Left cardiac atrium (tissue), 4 donors: ENCODE results near the gene C11orf98. TPM values are rescaled to one million over a fixed set of nuclear protein-coding genes. Genes with fewer than 3 reads are reported as not detected.
A peak's percentile ranks its signal among the peaks of the same experiment; 100 is the strongest.
"Not testable (repeated sequence)": the region's sequence is repeated elsewhere in the genome, so short reads cannot be mapped to it uniquely, and the experiment has no call there.

ENCODE experiments used
- ATAC-seq, 2 donors: fragments of 200-7000 bp; cut with Tn5 transposase; one replicate each; pipeline ENCODE4 v1.9.1; 2020; ENCODE audit warnings: mild to moderate bottlenecking in 2 of 2, moderate library complexity in 2 of 2
- DNase-seq: peaks from one replicate; pipeline ENCODE4 v3.0.0-alpha.2; 2020
- intact Hi-C, 2 donors: fragments of 100-400 bp; cut with DNase I; formaldehyde crosslinking; loops; one replicate each; pipeline versions ENCODE4 v1.14.1 to v1.15.1; 2022 to 2023
- total RNA-seq, 2 donors: library from RNA; stranded (reverse); fragmentation: NEBNext Ultra II Directional; extraction: Animal tissue kit (Norgen Biotek cat#: 25700); gene quantifications; one replicate each; pipeline ENCODE4 v1.2.1, GENCODE V29; 2021
- donor health status: DM: no; HTN: yes; CAD: no.
- donor health status: DM: no; HTN: yes; CAD: no; lungs with severe emphysema.
- donor health status: DM: yes; HTN: yes; CAD: no.
- donor health status: Dilated cardiomyopathy.

Gene C11orf98
- total RNA-seq, 2 donors from 2014 or later, result 33.9 to 41.1 TPM

DNA sequence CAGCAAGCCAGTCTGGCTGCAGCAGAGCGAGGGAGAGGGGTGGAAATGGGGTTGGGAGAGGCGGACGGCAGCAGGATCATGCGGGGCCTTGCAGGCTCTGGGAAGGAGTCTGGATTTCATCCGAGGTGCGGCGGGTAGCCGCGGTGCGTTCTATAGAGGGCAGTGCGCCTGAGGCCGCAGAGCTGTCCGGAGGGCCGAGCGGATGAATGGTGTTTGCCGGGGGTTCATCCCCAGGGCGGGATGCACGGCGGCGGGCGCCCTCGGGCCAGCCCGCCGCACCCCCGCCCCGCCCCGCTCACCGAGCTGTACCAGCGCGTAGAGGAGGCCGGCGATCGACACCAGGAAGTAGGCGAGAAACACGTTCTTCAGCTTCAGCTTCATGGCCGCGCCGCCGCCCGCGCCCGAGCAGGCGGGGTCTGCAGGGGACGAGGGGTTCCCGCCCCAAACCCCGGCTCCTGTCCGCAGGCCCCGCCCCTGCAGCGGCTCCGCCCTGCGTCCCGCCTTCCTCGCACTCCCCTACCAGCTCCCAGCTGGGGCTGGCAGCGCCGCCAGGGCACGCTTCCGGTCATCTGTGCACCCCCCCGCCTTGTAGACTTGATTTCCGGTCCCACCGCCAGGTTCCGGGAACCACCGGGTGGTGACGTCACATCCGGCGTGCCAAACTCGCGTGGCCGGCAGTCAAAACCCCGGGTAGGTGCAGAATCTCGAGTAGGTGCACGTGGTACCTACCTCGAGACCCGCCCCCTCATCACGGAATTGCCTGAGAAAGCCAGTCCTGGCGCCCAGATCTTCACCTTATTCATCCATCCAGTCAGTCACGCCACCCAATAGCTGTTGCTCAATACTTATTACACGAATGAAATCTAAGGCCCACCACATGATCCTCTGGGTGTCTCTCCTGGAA is 43.2 kb downstream of the C11orf98 start, which contains the start of gene B3GAT3:
Gene B3GAT3 (minus strand): TSS at position 420 of the 904 bp plus-strand sequence. CDS start 39 bp downstream, at position 381.
- peak; percentile 99 for ATAC-seq
- peak; percentile 99 for DNase-seq
- intact Hi-C loops, result no loop called here

DNA sequence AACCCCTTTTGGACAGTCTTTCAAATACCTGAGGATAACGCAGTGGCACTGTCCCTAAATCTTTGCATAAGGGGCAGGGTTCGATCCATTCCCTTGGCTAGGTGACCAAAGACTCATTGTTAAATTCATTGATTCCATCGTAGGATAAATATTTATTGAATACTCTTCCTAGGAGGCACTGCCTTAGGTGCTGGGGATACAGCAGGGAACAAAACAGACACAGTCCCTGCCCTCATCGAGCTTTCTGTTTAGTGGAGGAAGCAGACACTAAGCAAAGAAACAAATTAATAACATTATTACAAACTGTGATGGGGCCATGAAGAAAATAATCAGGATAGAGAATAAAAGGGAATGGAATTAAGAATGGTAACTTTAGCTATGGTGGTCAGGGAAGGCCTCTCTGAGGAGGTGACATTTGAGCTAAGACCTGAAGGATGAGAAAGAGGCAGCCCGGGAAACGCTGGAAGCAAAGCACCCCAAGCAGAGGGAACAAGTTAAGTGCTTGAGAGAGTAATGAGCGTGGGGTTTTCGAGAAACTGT is 43.9 kb downstream of the C11orf98 start:
- DNase-seq (no peak), ATAC-seq (no peak)
- intact Hi-C loops, result no loop called here

DNA sequence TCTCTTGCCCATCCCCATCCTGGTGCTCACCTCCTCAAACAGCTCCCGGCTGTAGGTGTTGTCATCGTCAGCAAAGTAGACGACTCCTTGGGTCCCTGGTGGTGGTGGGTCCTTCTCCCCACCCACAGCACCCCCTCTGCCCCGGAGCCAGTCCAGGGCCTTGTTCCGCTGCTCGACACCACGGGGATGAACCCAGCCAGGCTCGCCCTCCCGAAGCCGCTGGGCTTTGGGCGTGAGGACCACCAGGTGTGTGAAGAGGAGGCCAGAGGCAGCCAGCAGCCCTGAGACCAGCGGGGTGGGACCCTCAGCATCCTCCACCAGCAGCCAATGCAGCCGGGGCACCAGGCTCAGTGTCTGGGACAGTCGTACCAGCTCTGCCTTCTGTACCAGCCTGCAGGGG is 48.1 kb downstream of the C11orf98 start:
- DNase-seq, intact Hi-C loops: not testable (repeated sequence)

DNA sequence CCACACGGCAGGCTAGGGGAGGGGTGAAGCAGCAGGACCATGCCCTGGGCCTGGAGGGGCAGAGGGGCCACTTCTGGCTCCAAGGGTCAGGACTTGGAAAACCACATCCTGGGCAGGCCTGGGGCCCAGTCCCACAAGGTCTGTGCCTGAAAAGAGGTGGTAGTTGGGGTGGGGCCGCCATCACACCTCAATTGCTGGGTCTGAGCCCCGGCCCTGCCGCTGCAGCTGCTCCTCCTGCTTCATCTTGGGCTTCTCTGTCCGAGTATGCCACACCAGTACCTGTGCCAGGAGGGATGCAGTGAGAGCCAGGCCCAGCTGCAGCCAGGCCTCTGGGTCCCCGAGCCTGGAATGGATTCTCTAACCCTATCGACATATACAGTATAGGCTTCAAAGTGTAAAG is 49.5 kb downstream of the C11orf98 start:
- intact Hi-C loops, result no loop called here
- ATAC-seq (no peak), DNase-seq (no peak)

More for the DNA sequence above, 48.1 kb downstream of the C11orf98 start:
- ATAC-seq, result not testable (repeated sequence)

DNA sequence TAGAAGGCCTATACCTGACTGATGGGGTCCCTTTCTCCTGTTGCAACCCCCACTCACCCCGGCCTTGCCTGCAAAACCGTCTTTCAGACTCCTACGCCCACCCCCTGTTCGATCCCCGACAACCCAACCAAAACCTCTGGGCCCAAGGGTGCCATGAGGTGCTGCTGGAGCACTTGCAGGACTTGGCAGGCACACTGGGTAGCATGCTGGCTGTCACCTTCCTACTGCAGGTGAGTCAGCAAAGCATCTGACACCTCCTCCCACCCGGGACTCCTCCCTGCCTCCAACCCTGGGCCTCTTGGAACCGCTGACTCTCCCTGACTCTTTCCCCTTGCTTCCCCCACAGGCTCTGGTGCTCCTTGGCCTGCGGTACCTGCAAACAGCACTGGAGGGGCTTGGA is 50.7 kb downstream of the C11orf98 start:
- no peak for ATAC-seq
- intact Hi-C loops, result no loop called here
- DNase-seq, result no peak

DNA sequence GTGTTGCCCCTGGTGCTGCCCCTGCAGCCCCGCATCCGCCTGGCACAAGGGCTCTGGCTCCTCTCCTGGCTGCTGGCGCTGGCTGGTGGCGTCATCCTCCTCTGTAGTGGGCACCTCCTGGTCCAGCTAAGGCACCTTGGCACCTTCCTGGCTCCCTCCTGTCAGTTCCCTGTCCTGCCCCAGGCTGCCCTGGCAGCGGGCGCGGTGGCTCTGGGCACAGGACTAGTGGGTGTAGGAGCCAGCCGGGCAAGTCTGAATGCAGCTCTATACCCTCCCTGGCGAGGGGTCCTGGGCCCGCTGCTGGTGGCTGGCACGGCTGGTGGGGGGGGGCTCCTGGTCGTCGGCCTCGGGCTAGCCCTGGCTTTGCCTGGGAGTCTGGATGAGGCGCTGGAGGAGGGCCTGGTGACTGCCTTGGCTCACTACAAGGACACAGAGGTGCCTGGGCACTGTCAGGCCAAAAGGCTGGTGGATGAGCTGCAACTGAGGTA is 51.7 kb downstream of the C11orf98 start:
- no peak for ATAC-seq
- intact Hi-C loops, result no loop called here
- DNase-seq, result no peak

Other genes with a start within 250 kb of the C11orf98 start
- gene SCGB1A1, start 246.2 kb downstream of the C11orf98 start, total RNA-seq, result not detected
- gene AHNAK, start 118.4 kb downstream of the C11orf98 start, total RNA-seq, result 100 to 1,000 TPM; 329 to 404 TPM
- 100 to 1,000 TPM; 833 to 894 TPM for gene EEF1G, start 91.3 kb downstream of the C11orf98 start, total RNA-seq
- gene TUT1, start 73.7 kb downstream of the C11orf98 start, total RNA-seq, result 10 to 100 TPM in 1 of 2 donors, 1 to 10 TPM in 1; 9.6 to 11.5 TPM
- 10 to 100 TPM; 38.1 to 60.6 TPM for gene MTA2, start 63.3 kb downstream of the C11orf98 start, total RNA-seq
- gene EML3, start 52.4 kb downstream of the C11orf98 start, total RNA-seq, result 10 to 100 TPM; 29.1 to 46.8 TPM
- gene ROM1, start 52.0 kb downstream of the C11orf98 start, total RNA-seq, result 1 to 10 TPM; 3.7 to 3.8 TPM
- gene B3GAT3, start 43.2 kb downstream of the C11orf98 start, total RNA-seq, result 10 to 100 TPM; 20.5 to 22.4 TPM
- gene GANAB, start 18.6 kb downstream of the C11orf98 start, total RNA-seq, result 100 to 1,000 TPM; 130 to 136 TPM
- 10 to 100 TPM; 11.0 to 13.8 TPM for gene INTS5, start 11.9 kb downstream of the C11orf98 start, total RNA-seq
- gene CSKMT, start 102 bp upstream of the C11orf98 start, total RNA-seq, result 10 to 100 TPM in 1 of 2 donors, 1 to 10 TPM in 1; 6.6 to 10.0 TPM
- 1 to 10 TPM; 6.2 to 7.0 TPM for gene UQCC3, start 6.5 kb upstream of the C11orf98 start, total RNA-seq
- gene LBHD1, start 7.1 kb upstream of the C11orf98 start, total RNA-seq, result 1 to 10 TPM; 4.0 to 4.1 TPM
- gene UBXN1, start 13.9 kb upstream of the C11orf98 start, total RNA-seq, result 10 to 100 TPM; 70.7 to 71.8 TPM
- 1 to 10 TPM; 6.1 to 7.3 TPM for gene LRRN4CL, start 24.3 kb upstream of the C11orf98 start, total RNA-seq
- 10 to 100 TPM; 16.8 to 26.7 TPM for gene BSCL2, start 42.2 kb upstream of the C11orf98 start, total RNA-seq
- not detected for gene GNG3, start 42.5 kb upstream of the C11orf98 start, total RNA-seq
- 10 to 100 TPM; 31.0 to 36.2 TPM for gene HNRNPUL2, start 62.2 kb upstream of the C11orf98 start, total RNA-seq
- 10 to 100 TPM; 14.0 to 15.9 TPM for gene TTC9C, start 63.3 kb upstream of the C11orf98 start, total RNA-seq
- 10 to 100 TPM in 1 of 2 donors, 1 to 10 TPM in 1; 7.2 to 10.5 TPM for gene ZBTB3, start 89.0 kb upstream of the C11orf98 start, total RNA-seq
- gene POLR2G, start 96.4 kb upstream of the C11orf98 start, total RNA-seq, result 10 to 100 TPM; 32.0 to 39.9 TPM
- 10 to 100 TPM in 1 of 2 donors, 1 to 10 TPM in 1; 8.1 to 11.0 TPM for gene TAF6L, start 106.2 kb upstream of the C11orf98 start, total RNA-seq
- gene TMEM179B, start 122.2 kb upstream of the C11orf98 start, total RNA-seq, result 10 to 100 TPM; 20.6 to 22.4 TPM
- 10 to 100 TPM; 12.0 to 17.6 TPM for gene TMEM223, start 126.8 kb upstream of the C11orf98 start, total RNA-seq
- gene NXF1, start 140.2 kb upstream of the C11orf98 start, total RNA-seq, result 10 to 100 TPM; 40.5 to 45.6 TPM
- gene STX5, start 166.8 kb upstream of the C11orf98 start, total RNA-seq, result 10 to 100 TPM; 22.1 to 23.2 TPM
- not detected for gene TEX54, start 167.6 kb upstream of the C11orf98 start, total RNA-seq
- gene WDR74, start 174.4 kb upstream of the C11orf98 start, total RNA-seq, result 10 to 100 TPM; 24.6 to 32.2 TPM
- gene SLC3A2, start 215.7 kb upstream of the C11orf98 start, total RNA-seq, result 10 to 100 TPM; 45.2 to 91.2 TPM